GM20431 (cell line): Measurements from ENCODE around the gene FAR2.

Experiments used
- in situ Hi-C: fragments of 300-500 bp; cut with MseI, MboI; formaldehyde crosslinking; loops from one replicate; pipeline ENCODE4 v1.15.0; 2020; ENCODE audit warnings: low sequenced_read_pairs; ENCODE audit not compliant: unreplicated experiment

FAR2 gene

GRCh38 chr12:29200586-29200985, 51.5 kb downstream of the FAR2 start:
- in situ Hi-C loops: no loop called here

DNA sequence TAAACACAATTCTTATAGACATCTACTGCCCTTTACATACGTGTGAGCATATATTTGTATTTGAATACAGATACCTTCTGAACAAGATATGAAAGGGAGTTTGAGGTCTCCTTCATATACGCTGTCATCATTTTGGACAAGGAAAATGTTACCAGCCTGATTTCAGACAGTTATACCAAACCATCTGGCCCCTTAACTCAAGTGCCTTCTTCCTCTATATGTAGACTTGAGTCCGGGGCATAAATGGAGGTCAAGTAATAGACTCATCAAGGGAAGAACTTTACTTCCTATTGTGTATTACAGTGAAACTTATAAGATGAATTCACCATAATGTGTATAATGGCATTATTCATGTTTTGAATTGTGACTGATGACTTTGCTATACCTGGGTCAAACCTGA, 52.2 kb downstream of the FAR2 start:
- in situ Hi-C loops: no loop called here

- in situ Hi-C loops: no loop called here
Measured at GRCh38 chr12:29201746-29202145, 52.7 kb downstream of the FAR2 start.

- in situ Hi-C loops: no loop called here
Measured at GRCh38 chr12:29204521-29204920, 55.4 kb downstream of the FAR2 start.

DNA sequence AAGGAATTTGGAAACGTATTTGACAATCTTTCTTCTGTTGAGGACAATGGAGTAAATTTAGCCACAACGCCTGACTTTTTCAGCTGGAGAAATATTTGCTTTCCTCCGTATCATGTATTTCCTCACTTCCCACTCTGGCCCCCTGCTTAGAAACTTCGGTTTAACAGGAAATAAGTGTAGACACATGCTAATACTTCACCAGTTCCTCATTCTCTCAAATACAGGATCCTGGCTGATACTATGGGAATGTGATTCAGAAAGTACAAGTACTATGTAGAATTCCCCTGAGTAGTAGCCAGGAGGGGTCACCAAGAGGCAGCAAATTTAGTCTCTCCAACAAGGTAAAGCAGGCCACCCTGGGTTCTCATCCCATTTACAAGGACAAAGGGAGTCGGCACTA, 58.0 kb downstream of the FAR2 start:
- in situ Hi-C loops: no loop called here

GRCh38 chr12:29208060-29208459, 59.0 kb downstream of the FAR2 start:
- in situ Hi-C loops: no loop called here

- in situ Hi-C loops: no loop called here
Measured at GRCh38 chr12:29208936-29209701, 60.0 kb downstream of the FAR2 start.

- in situ Hi-C loops: no loop called here
Measured at GRCh38 chr12:29211696-29212095, 62.6 kb downstream of the FAR2 start.

GRCh38 chr12:29212682-29213403, 63.8 kb downstream of the FAR2 start:
- in situ Hi-C loops: no loop called here

GRCh38 chr12:29216266-29216665, 67.2 kb downstream of the FAR2 start:
- in situ Hi-C loops: no loop called here

GRCh38 chr12:29216797-29217575, 67.9 kb downstream of the FAR2 start:
- in situ Hi-C loops: no loop called here

GRCh38 chr12:29220632-29221336, 71.7 kb downstream of the FAR2 start:
- in situ Hi-C loops: no loop called here

DNA sequence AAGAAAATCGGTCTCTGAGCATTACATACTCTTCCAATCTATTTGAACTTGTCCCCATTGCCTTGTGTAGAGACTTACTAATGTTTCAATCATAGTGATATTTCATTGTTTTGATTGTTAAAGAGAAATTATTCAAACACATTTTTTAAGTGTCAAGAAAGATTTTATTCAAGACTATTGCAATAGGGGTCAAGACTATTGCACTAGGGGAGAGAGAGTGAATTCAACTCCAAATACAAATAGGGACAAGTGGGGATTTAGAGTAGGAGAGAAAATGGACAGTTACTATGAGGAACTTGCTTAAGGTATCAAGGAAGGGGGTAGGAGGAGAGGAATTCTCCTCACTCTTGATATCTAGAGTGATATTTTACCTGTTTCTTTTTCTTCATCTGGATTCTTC, 73.1 kb downstream of the FAR2 start:
- in situ Hi-C loops: no loop called here

DNA sequence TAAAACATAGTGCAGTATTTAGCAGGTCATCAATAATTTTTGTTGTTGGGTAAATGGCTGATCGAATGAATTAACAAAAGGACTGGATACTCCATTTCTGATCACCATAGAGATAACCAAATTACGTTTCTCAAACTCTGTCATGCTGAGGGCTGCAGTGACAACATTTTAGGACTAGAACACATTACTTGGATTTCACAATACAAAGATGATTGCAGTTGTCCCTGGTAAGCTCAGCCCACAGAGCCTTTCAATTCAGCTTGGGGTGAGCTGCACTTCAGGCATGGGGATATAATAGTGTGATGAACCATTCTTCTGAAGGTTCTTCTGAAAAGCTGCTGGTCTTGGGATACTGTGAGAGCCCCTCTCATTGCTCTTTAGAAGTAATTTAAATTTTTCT, 74.3 kb downstream of the FAR2 start:
- in situ Hi-C loops: no loop called here

DNA sequence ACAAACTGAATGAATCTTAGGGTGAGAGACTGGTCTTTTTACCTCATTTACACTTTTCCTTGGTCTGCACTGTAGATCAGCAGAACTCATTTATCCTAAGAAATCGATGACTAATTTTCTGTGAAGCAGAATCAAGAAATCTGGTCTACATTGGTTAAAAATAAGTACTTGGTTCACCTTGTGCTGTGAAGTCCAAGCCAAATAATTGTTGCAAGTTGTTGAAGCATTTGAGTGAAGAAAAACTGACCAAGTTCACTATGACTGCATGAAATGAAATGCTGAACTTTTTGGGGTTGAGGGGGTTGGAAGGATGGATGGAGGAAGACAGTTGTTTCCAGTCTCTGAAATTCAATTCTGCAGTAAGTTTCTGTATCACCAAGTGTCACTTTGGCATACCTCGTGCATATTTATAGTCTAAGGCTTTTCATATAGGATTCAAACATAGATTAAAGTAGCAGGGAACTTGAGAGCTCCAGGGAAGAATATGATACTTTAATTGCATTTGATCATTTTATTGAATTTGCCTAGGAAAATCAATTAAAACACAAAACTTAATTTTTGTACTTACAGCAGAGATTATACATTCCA, 75.0 kb downstream of the FAR2 start:
- in situ Hi-C loops: no loop called here

DNA sequence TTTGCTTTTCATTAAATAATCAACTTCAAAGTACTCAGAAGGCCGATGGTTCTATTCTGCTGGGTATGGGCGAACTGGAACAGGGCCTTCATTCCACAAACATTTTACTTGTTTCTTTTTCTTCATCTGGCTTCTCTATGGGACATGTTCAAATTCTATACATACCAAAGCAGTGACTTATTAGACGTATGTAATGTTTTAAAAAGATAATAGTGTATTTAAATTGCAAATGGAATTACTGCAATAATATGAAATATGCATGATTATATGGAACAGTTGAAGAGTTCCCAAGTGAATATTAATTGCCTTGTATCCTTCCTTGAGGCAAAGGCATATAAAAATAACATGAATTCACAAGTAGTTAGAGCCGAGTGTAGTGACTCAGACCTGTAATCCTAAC, 75.5 kb downstream of the FAR2 start:
- in situ Hi-C loops: no loop called here

GRCh38 chr12:29225834-29226233, 76.8 kb downstream of the FAR2 start:
- in situ Hi-C loops: no loop called here

DNA sequence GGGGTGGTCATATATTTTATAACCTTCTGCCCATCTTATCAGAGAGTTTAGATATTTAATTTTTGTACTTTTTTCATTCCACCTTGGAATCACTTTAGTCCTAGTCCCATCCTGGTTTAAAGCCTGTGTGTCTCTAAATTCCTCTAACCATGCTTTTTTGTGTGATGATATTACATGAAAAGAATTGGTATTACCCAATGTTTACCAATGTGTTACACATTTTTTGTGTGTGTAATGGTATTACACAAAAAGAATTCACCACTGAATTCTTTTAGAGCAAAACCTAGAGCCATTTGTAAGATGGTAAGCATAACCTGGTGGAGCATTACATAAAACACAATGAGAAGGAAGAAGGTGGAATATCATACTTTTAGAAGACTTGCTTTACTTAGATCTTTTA, 77.5 kb downstream of the FAR2 start:
- in situ Hi-C loops: no loop called here

DNA sequence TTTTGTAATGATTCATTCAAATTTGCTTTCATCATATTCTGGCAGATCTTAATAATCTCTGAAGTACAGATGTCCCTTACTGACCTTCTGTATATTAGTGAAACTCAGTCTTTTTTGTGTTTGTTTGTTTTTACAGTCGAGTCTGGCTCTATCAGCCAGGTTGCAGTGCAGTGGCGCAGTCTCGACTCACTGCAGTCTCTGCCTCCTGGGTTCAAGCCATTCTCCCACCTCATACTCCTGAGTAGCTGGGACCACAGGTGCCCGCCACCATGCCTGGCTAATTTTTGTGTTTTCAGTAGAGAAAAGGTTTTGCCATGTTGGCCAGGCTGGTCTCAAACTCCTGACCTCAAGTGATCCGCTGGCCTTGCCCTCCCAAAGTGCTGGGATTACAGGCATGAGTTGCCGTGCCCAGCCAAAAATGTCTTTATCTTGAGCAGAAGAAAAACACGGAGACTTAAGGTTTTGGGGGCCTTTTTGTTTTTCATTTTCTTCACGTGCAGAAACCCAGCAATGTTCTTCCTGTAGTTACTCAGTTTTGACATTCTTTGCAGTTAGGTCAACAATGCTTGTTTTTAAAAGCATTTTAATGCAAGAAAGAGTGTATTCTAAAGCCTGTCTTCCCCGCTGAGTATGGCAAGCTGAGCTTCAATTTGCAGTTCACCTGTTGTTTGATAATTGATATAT, 79.5 kb downstream of the FAR2 start:
- in situ Hi-C loops: no loop called here

DNA sequence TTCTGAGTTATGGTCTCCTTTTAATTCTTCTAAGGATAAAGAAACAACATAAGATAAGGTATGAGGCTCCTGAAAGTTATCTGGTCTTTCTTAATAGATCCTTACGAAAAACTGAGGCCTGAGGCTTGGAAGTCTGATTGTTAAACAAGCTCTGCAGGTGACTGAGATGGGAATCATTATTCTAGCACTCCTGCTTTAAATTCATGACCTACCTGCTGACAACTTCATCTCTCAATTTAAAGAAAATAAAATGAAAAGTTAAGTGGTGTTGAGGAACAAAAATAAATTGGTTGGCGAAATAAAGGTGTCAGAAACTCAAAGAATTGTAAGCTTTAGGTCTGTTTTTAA, 80.1 kb downstream of the FAR2 start:
- in situ Hi-C loops: no loop called here
